Activated T-helper 9 cell treated with anti-CD3 and anti-CD28 coated beads, Interleukin-2, amount 50 U/mL, for 16 hours (primary cell): ENCODE results near the gene NTN5.
A peak's percentile ranks its signal among the peaks of the same experiment; 100 is the strongest.
"Not testable (repeated sequence)": the region's sequence is repeated elsewhere in the genome, so short reads cannot be mapped to it uniquely, and the experiment has no call there.

Experiments used
- DNase-seq: peaks from one replicate; pipeline ENCODE4 v3.0.0-alpha.2; 2020; ENCODE audit warnings: low read depth

Gene NTN5

DNA sequence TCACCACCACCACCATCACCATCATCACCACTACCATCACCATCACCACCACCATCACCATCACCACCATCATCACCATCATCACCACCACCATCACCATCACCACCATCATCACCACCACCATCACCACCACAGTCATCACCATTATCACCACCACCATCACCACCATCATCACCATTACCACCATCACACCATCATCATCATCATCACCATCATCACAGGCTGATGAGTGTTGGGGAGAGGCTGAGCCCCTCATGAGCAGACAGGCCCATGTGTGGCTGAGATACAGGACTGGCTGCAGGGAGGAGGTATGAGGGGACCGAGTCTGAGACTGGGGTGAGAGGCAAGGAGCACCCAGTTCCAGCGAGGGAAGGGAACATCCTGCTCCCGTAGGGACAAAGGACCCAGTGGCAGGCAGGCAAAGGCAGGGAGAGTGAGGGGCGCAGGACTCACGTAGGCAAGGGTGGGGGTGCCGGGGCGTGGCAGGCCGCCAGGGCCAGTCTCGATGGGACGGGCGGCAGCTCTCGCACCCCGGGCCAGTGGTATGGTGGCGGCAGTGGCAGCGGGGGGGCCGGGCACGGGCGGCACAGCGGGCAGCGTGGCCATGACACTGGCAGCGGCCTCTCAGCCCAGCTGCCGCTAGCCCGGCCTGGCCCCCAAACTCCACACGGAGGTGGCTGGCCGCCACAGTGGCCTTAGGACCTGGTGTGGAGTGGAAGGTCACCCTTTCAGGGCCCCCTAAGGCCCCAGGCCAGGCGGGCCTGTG, 2.7 kb downstream of the NTN5 start:
- no peak for DNase-seq

DNA sequence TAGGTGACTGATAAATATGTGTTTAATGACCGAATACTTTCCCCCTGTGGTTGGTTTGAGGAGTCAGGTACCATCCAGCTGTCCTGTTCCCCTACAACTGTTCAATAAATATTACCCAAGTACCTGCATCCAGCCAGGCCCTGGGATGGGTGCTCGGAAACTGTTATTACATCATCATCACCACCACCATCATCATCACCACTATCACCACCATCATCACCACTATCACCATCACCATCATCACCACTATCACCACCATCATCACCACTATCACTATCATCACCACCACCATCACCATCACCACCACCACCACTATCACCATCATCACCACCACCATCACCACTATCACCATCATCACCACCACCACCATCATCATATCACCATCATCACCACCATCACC, 4.1 kb downstream of the NTN5 start:
- no peak for DNase-seq

DNA sequence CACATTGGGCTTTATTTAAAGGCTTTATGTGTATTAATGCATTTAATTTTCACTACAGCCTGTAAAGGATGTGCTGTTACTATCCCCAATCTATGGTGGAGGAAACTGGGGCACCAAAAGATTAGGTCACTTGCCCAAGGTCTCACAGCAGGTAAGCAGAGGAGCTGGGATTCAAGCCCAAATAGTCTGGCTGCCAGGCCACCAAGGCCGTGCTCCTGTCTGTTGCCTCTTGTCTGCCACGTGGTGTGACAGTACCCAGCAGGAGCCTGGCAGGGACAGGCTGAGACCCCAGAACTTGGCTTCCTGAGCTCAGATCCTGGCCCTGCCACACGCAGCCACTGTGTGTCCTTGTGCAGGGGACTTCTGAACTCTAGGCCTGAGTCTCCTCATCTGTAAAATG, 4.5 kb downstream of the NTN5 start:
- no peak for DNase-seq

DNA sequence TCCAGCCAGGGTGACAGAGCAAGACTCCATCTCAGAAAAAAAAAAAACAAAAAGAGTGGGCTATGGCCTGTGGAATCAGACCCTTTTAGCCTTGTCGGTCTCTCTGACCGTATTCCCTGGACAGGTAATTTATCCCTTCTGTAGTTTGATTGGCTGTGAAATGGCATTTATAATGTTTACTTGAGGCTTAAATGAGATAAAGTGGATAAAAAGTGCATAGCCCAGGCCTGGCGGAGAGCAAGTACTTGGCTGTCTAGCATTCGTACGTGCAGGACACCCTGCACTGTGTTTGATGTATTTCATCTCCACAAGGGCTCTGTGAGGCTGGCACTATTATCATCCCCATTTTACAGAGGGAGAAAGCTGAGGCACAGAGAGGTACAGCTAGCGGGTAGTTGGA, 7.0 kb downstream of the NTN5 start:
- DNase-seq = no peak

DNA sequence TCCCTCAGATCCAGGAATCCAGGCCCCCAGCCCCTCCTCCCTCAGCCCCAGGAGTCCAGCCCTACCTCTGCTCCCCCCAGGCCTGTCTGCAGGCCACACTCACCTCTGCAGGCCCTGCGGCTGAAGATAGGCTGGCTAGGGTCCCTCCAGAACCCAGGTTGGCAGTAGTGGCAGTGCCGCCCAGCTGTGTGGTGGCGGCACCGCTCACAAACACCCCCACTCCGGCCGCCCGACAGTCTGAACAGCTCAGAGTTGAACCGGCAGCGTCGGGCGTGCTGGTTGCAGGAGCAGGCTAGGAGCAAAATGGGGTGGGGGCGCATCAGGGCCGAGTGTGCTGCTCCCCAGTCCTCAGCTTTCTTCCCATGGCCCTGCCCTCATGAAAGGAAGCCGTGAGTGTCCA, 8.3 kb downstream of the NTN5 start:
- no peak for DNase-seq

DNA sequence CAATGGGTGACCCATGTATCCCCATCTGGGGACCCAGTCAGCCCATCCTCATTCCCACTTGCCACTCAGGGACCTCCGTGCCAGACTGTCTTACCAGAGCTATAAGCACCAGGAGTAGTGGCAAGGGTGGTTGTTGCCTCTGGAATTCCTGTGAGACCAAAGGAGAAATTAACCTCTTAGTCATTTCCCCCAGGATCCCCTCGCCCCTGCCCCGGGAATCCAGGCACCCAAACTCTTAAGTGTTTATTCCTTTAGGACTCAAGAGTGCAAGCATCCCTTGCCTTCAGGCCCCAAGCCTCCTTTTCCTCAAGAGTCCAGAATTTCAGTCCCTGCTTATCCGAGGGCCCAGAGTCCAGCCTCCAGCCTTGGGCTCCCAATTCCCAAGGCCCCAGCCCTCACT, 9.2 kb downstream of the NTN5 start:
- no peak for DNase-seq

DNA sequence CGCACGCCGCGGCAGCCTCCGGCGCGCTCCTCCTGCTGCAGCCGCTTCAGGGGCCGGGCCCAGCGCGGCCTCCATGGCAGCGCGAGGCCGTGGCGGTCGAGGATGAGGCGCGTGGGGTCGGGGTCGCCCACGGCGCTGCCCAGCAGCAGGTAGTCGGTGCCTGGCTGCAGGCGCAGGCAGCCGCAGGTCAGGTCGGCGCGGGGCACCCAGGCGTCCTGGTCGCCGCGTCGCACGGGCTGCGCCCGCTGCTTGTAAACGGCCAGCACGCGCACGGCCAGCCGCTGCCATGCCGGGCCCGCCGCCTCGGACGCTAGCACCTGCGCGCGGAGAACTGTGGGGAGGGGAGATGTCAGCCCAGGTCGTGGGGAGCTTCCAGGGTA, 11.1 kb downstream of the NTN5 start:
- no peak for DNase-seq

DNA sequence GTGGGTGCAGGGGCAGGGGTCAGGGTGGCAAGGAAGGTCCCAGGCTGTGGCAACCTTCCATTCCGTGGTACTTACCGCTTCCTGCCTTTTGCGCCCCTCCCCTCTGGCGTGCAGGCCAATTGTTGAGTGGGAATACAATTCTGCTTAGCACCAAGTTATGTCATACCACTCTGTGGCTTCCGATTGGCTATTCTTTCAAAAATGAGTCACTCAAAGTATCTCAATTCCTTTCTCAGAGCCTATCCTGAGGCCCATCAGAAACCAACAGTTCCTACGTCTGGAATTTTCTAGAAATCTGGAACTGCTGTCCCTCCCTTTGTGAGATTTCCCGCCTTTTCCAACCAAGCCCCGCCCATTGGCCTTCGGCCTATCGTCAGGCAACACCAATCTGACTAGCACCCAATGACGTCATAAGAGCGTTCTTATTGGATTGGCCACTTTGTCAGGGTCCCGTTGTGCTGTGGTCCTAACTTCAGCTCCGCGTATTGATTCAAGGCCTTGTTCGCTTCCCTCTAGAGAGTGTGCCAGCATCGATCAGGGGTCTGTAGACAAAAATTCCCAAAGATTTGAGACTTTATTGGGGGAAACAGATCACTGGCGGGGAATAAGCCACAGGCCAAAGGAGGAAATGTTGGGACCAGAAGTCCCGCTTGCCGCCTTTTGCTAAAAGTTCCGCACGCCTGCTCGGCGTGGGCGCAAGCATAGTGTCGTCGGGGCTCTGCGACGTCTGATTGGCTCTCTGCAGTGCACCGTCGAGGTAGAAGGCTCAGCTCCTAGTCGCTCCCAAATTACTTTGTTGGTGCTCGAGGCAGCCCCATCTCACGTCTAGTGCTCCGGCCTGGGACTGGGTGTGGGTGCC, 11.7 kb downstream of the NTN5 start:
- peak; percentile 56 for DNase-seq

DNA sequence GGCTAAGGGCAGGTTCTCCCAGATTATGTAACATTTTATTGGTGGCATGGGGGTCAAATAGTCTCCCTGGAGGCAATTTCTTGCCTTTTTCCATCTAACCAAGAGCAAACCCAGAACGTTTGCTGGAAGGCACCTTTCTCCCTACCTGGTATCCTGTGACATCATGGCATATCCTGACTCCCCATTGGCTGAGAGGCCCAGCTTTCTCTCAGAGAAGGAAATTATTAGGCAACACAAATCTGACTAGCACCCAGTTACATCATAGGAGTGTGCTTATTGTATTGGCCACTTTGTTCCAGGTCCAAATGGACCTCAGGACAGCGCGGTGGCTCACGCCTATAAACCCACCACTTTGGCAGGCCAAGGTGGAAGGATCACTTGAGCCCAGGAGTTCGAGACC, 13.0 kb downstream of the NTN5 start:
- DNase-seq = no peak

DNA sequence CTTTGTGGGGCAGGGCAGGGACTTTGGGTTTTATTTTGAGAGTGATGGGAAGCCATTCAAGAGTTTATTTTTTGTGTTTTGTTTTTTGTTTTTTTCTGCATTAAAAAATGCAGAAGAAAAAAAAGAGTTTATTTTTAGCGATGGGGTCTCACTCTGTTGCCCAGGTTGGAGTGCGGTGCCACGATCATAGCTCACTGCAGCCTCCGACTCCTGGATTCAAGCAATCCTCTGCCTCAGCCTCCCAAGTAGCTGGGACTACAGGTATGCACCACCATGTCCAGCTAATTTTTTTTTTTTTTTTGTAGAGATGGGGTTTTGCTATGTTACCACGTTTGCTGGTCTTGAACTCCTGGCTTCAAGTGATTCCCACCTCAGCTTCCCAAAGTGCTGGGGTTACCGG, 14.3 kb downstream of the NTN5 start:
- DNase-seq = no peak

DNA sequence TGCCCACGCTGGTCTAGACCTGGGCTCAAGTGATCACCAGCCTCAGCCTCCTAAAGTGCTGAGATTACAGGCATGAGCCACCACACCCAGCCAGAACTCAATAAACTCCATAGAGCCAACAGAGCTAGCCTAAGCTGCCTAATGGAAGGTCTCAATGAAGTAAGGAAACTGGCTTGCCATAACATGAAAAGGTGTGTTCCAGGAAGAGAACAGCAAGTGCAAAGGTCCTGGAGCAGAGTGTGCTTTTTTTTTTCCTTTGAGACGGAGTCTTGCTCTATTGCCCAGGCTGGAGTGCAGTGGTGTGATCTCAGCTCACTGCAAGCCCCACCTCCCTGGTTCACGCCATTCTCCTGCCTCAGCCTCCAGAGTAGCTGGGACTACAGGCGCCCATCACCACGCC, 15.0 kb downstream of the NTN5 start:
- DNase-seq = not testable (repeated sequence)

DNA sequence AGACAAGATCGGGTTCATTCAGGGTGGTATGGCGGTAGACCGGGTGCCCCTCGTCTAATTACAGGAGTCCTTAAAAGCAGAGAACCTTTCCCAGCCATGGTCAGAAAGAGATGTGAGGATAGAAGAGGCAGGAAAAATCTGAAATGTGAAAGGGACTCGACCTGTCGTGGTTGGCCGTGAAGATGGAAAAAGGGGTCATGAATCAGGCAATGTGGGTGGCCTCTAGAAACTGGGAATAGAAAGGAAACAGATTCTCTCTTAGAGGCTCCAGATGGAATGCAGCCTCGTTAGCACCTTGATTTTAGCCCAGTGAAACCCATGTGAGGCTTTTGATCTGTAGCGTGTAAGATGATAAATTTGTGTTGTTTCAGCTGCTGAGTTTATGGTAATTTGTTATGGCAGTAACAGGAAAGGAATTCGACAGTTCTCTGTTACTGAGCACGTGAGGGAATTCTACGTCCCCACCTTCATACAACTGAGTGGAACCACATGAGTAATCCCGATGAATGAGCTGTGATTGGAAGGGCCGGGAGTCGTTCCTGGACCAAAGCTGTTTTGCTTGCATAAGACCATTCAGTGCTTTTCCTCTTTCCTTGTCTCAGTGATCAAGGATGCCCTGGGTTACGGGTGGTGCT, 15.9 kb downstream of the NTN5 start:
- no peak for DNase-seq

DNA sequence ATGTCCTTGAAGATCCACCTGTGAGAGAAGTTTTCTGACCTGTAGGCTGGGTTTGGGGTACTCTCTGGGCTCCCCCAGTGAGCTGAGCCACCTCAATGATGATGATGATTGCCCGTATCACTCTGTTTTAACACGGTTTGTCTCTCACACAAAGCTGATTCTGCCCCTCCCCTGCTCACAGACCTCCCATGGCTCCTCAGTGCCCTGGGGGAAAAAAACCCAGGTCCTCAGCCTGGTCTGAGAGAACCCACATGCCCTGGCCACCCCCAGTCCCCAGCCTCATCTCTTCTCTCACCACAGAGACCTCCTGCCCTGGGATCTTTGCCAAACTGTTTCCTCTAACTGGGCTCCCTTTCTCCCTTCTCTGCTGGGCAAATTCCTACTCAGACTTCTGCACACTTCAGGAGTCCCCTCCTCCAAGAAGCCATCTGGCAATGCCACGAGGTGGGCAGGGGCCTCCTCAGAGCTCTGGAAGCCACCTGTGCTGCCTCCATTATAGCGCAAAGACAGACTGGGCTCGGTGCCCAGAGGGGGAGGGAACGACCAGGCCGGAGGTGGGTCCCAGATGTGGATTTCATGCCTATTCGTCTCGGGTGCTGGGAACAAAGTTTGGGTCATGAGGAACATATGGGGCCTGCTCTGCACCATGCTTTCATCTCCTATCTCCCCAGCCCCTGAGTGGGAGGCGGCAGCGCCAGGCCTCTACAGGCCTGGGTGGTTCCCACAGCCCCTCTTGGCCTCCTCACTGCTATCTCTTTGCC, 18.3 kb downstream of the NTN5 start:
- DNase-seq = no peak

DNA sequence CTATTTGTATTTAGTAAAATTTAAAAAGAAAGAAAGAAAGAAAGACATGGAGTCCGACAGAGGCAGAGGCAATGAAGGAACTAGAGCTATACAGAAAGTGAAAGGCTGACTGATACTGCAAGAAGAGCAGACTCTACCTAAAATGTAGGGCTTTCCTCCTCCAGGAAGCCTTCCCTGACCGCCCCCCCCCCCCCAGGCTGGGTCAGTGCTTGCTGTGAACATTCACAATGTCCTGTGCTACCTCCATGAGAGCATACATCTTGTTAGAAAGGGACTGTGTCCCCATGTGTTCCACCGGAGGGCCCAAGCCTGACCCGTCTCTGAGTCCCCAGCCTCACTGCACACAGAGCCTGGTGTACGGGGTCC, 21.2 kb downstream of the NTN5 start:
- no peak for DNase-seq

DNA sequence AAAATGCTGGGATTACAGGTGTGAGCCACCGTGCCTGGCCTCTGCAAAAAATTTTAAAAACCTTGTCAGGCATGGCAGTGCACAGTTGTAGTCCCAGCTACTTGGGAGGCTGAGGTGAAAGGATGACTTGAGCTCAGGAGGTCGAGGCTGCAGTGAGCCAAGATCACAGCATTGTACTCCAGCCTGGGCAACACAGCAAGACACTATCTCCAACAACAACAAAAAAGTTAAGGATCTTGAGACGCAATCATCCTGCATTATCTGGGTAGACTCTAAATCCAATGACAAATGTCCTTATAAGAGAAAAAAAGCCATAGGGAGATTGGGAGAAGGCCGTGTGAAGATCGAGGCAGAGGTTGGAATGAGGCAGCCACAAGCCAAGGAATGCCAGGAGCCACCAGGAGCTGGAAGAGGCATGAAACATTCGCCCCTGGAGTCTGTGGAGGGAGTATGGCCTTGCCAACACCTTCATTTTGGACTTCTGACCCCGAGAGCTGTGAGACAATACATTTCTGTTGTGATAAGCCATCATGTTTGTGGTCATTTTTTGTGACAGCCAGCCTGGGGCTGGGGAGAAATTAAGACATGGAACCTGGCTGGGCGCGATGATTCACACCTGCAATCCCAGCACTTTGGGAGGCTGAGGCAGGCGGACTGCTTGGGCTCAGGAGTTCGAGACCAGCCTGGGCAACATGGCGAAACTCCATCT, 21.7 kb downstream of the NTN5 start:
- no peak for DNase-seq

DNA sequence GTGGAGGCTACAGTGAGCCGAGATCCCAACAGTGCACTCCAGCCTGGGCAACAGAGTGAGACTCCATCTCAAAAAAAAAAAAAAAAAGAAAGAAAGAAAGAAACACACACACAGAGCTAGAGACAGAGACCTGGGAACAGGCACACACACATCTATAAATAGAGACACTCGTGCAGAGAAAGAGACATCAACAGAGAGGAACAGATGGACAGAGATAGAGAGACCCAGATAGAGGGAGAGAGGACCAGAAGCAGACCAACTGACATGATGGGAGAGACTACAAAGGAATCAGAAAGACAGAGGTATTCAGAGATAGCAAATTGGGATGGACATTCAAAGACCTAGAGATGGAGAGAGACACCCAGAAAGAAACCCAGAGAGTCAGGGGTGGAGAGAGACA, 24.7 kb downstream of the NTN5 start:
- DNase-seq = no peak

DNA sequence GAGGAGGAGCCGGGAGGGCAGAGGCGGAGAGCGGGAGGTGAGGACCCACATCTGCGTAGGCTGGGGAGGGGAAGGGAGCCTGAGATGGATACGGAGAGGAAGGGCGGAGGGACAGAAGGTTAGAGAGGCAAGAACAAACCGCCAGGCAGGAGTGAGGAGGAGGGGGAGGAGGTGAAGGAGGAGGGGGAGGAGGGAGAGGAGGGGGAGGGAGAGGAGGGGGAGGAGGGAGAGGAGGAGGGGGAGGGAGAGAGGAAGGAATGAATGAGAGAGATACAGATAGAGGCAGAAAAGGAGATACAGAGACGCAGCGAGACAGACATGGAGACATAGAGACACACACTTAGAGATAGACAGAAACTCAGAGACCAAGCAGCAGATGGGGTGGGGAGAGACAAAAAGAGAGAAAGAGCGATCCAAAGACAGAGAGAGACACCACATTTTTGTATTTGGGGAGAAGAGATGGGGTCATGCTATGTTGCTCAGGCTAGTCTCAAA, 26.0 kb downstream of the NTN5 start:
- no peak for DNase-seq

DNA sequence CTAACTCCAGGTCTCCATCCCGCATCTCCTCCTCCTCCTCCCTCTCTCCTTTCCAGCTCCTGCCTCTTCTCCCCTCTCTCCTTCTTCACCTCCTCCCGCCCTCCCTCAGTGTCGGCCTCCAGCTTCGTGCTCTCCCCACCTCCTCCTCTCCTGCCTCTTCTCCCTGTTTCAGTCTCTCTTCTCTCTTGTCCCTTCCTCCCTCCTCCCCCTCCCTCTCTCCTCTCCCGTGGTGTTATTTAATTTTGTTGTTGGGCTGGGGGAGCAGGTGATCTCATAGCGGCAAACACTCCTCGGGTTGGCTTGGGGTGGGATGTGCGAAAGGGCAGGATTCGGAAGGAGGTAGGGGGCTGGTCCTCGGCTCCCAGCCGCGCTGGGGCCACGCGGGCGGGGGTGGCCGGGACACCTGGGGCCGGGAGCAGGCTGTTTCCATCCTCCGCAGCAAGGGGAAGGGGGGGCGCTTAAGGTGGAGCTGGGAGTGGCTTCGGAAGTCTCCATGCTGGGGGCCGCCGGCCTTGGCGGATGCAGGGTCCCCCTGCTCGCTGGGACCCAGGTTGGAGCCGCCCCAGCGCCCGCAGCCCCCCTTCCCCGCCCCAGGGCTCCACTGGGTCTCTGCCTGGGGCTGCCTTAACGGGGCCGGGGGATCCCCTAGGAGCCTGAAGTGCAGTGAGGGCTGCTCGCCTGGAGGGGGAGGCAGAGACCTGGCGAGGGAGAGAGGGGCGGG, 26.7 kb downstream of the NTN5 start, which contains the start of gene CA11:
Gene CA11, minus strand, starts transcription at position 187 of the 721 bp plus-strand sequence. CDS start 555 bp downstream, outside the sequence.
- peak; percentile 88 for DNase-seq

DNA sequence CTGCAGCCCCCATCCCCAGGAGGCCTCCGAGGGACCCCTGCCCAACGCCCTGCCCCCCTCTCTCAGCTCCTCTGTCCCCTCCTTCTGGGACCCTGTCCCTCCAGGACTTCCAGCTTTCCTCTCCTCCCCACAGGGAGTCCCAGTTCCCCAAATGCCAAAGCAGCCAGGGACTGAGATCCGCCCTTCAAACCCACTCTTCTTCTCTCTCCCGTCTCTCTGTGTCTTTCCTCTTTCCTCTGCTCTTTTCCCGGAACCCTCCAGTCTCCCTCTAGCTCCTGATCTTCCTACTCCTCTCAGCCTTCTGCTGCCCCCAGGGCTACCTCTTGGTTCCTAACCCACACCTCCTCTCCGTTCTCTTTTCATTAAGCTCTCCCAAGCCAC, 27.2 kb downstream of the NTN5 start:
- DNase-seq = no peak

DNA sequence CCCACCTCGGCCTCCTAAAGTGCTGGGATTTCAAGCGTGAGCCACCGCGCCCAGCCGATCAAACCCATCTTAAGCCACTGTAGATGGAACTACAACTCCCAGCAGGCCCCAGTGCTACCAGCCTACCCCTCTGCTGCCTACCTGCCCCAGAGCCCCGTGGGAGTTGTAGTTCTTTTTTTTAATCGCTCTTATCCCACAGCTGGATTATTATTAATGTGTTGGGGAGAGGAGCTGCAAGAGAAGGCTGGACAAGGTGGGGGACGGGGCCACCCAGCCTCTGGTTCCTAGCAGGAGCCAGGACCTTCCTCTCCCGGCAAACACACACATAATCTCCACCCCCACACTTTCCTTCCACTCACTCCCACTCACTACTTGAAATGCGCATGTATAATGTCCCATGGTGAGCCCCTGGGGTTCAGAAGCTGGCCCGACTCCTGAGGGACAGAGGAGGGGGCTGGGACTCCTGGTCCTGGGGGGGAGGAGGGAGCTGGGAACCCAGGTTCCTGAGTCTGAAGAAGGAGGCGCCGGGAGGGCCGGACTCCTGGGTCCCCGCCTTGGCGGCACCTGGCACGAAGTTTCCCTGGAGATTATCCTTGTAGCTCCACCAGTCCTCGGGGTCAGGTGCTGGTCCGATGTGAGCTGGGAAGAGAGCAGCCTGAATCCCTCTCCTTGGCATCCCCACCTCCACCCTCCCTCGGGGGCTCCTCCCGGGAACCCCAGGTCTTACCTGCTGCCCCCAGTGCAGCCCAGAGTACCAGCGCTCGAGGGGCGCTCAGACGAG, 27.8 kb downstream of the NTN5 start:
- DNase-seq = peak; percentile 60
